GM12878 (cell line): ENCODE measurements around the gene OR14J1. TPM values are rescaled to one million over a fixed set of nuclear protein-coding genes. Genes with fewer than 3 reads are reported as not detected.
"Not testable (repeated sequence)": the region's sequence is repeated elsewhere in the genome, so short reads cannot be mapped to it uniquely, and the experiment has no call there.

Experiments used
- ATAC-seq: fragments of 200-7000 bp; cut with Tn5 transposase; 3 replicates; pipeline ENCODE4 v1.9.1; 2020; ENCODE audit warnings: mild to moderate bottlenecking, moderate library complexity
- BruUV-seq: library from RNA; stranded (reverse); fragments of 400-500 nt; replicated peaks from 2 replicates; lab custom pipeline; 2021; lab: Mats Ljungman, UMichigan
- CTCF ChIA-PET: fragments of 300-600 bp; sonication (Branson Sonifier 250); formaldehyde crosslinking; extraction: SDS; loops from one replicate; lab custom pipeline; 2021; ENCODE audit warnings: inconsistent platforms; lab: Yijun Ruan, JAX
- POLR2A ChIA-PET: fragments of 350-600 bp; formaldehyde crosslinking; extraction: SDS; loops from one replicate; lab custom pipeline; 2021; ENCODE audit warnings: inconsistent platforms; lab: Charles Lee
- RAD21 ChIA-PET: fragments of 300-600 bp; sonication (Branson Sonifier 250); formaldehyde crosslinking; loops from one replicate; lab custom pipeline; 2023; ENCODE audit warnings: antibody characterized with exemption; ENCODE audit not compliant: unreplicated experiment; lab: Charles Lee
- SMC1A ChIA-PET: fragments of 300-600 bp; sonication (Branson Sonifier 250); formaldehyde crosslinking; loops from one replicate; lab custom pipeline; 2023; ENCODE audit not compliant: unreplicated experiment, uncharacterized antibody; lab: Charles Lee
- DNase-seq: peaks from one replicate; pipeline ENCODE4 v3.0.0-alpha.2; 2011; ENCODE audit warnings: low read depth, low spot score
- FAIRE-seq: peaks from 3 replicates; lab custom pipeline; 2011; peaks lifted over from hg19 to GRCh38; lab: Jason Lieb, UNC
- H2AFZ ChIP-seq: 2 replicates; pipeline ENCODE4 v1.6.0; 2011; ENCODE audit warnings: low read depth, low read length, control low read depth; ENCODE audit not compliant: control insufficient read depth
- H3K27ac ChIP-seq: 2 replicates; pipeline ENCODE4 v1.5.1; 2011; ENCODE audit warnings: control low read depth; ENCODE audit not compliant: control insufficient read depth, insufficient read depth
- H3K27me3 ChIP-seq, 2 experiments: replicated peaks in 1 of 2; 2 replicates each; pipeline versions ENCODE4 v1.6.0 to v1.6.1; 2011; ENCODE audit warnings: low read length in 1 of 2; ENCODE audit not compliant: control insufficient read depth in 2 of 2, insufficient read depth in 2 of 2
- H3K36me3 ChIP-seq, 2 experiments: 2 replicates each; pipeline ENCODE4 v1.5.1; 2011; ENCODE audit warnings: low read length in 1 of 2; ENCODE audit not compliant: control insufficient read depth in 2 of 2, insufficient read depth in 2 of 2
- H3K4me1 ChIP-seq: 2 replicates; pipeline ENCODE4 v1.6.1; 2011; ENCODE audit warnings: mild to moderate bottlenecking, low read length, moderate library complexity, mixed read lengths; ENCODE audit not compliant: control insufficient read depth, insufficient read depth
- H3K4me2 ChIP-seq: 2 replicates; pipeline ENCODE4 v1.6.0; 2011; ENCODE audit warnings: control low read depth; ENCODE audit not compliant: control insufficient read depth, insufficient read depth
- H3K4me3 ChIP-seq: fragments of 200-600 bp; sonication (generic); 2 replicates; pipeline ENCODE4 v1.5.1; 2016
- H3K79me2 ChIP-seq: 2 replicates; pipeline ENCODE4 v1.6.0; 2011; ENCODE audit warnings: low read length; ENCODE audit not compliant: control insufficient read depth, insufficient read depth
- H3K9ac ChIP-seq: 2 replicates; pipeline ENCODE4 v1.8.0; 2011; ENCODE audit warnings: low read length, control low read depth, mixed read lengths; ENCODE audit not compliant: control insufficient read depth, insufficient read depth
- H3K9me3 ChIP-seq: replicated peaks from 3 replicates; pipeline ENCODE4 v1.5.1; 2011; ENCODE audit warnings: mild to moderate bottlenecking, low read length; ENCODE audit not compliant: control insufficient read depth, insufficient read depth
- H4K20me1 ChIP-seq: 2 replicates; pipeline ENCODE4 v1.6.0; 2011; ENCODE audit not compliant: control insufficient read depth, insufficient read depth
- EZH2 ChIP-seq: IDR thresholded peaks from 2 replicates; pipeline ENCODE4 v1.6.1; 2012; ENCODE audit warnings: low read depth, mild to moderate bottlenecking, control low read depth, inconsistent platforms, low read length, borderline replicate concordance; ENCODE audit not compliant: control insufficient read depth
- GABPA ChIP-seq: IDR thresholded peaks from 2 replicates; pipeline ENCODE4 v1.6.1; 2014; ENCODE audit warnings: antibody characterized with exemption, low read depth, mild to moderate bottlenecking, inconsistent platforms
- JUND ChIP-seq: IDR thresholded peaks from 2 replicates; pipeline ENCODE4 v1.6.1; 2012; ENCODE audit warnings: low read depth, mild to moderate bottlenecking, low read length, improper control_type of control experiment, moderate library complexity
- KDM1A ChIP-seq: fragments of 200-600 bp; sonication (generic); IDR thresholded peaks from 2 replicates; pipeline ENCODE4 v1.6.1; 2016; ENCODE audit warnings: borderline replicate concordance
- NRF1 ChIP-seq: conservative IDR thresholded peaks from 2 replicates; pipeline ENCODE4 v1.6.1; 2011; ENCODE audit warnings: mild to moderate bottlenecking, low read depth, low read length, improper control_type of control experiment
- POLR2AphosphoS5 ChIP-seq: IDR thresholded peaks from 2 replicates; pipeline ENCODE4 v1.6.1; 2011; ENCODE audit warnings: mild to moderate bottlenecking, low read length, inconsistent platforms
- WGBS: methylation state at CpG from one replicate; pipeline ENCODE4 v1.1.6; 2016; ENCODE audit warnings: low lambda C conversion rate; ENCODE audit not compliant: insufficient replicate concordance, insufficient coverage; ENCODE audit errors: missing lambda C conversion rate; 5-methylcytosine and 5-hydroxymethylcytosine counted together
- in situ Hi-C: fragments of 300-500 bp; cut with MboI; formaldehyde crosslinking; loops from 9 replicates; pipeline ENCODE4 v1.14.3; 2018; ENCODE audit warnings: mixed read lengths
- intact Hi-C: fragments of 100-400 bp; cut with micrococcal nuclease; formaldehyde crosslinking; loops from one replicate; pipeline ENCODE4 v1.14.2; 2022; ENCODE audit not compliant: unreplicated experiment
- polyA plus RNA-seq, 11 experiments: library from polyadenylated mRNA; depleted of rRNA in 4 of 11; unstranded in 6 of 11; stranded (reverse) in 5 of 11; fragments of >200 nt; fragmentation: Nextera tagmentation in 4 of 11; fragmentation: Illumina TruSeq in 1 of 11; extraction: Ambion mirVana in 4 of 11; extraction: Trizol in 1 of 11; gene quantifications; 1 replicate in 1 of 11; 2 replicates in 10 of 11; pipeline versions ENCODE4 v1.2.1 to v1.2.3, GENCODE V29; 2011 to 2016; ENCODE audit warnings: inconsistent platforms in 2 of 11, missing spikeins in 2 of 11, low read depth in 1 of 11
- total RNA-seq, 4 experiments: library from RNA; depleted of rRNA in 3 of 4; stranded (reverse); fragments of >200 nt in 3 of 4; fragmentation: Illumina TruSeq in 1 of 4; extraction: Trizol in 1 of 4; gene quantifications; 2 replicates each; pipeline versions ENCODE4 v1.2.1 to v1.2.3, GENCODE V29; 2013 to 2021
- TF ChIP-seq, protein P1 (sequence below): fragments of 450-650 bp; IDR thresholded peaks from 2 replicates; pipeline ENCODE4 v1.6.1; 2017; ENCODE audit warnings: mild to moderate bottlenecking, moderate library complexity
- TF ChIP-seq, protein P2 (sequence below): fragments of 450-650 bp; IDR thresholded peaks from 2 replicates; pipeline ENCODE4 v1.6.1; 2017; ENCODE audit warnings: mild to moderate bottlenecking, low read depth, inconsistent platforms; ENCODE audit not compliant: poor library complexity, severe bottlenecking

Gene OR14J1
- total and polyA plus RNA-seq, 10 of the 15 experiments (the other 5 are each of a cell fraction or from before 2014, with no cell fraction given) = not detected

DNA sequence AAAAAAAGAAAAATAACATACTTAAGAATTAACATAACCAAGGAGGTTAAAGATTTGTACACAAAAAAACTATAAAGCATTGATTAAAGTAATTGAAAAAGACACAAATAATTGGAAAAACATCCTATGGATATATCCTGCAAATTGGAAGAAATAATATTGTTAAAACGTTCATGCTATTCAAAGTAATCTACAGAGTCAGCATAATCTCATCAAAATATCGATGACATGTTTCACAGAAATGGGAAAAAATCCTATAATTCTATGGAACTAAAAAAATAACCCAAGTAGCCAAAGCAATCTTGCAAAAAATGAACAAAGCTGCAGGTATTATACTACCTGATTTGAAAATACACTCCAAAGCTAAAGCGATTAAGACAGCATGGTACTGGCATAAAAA lies 43.9 kb downstream of the OR14J1 start (continued):
- TF ChIP-seq, protein P1, sequence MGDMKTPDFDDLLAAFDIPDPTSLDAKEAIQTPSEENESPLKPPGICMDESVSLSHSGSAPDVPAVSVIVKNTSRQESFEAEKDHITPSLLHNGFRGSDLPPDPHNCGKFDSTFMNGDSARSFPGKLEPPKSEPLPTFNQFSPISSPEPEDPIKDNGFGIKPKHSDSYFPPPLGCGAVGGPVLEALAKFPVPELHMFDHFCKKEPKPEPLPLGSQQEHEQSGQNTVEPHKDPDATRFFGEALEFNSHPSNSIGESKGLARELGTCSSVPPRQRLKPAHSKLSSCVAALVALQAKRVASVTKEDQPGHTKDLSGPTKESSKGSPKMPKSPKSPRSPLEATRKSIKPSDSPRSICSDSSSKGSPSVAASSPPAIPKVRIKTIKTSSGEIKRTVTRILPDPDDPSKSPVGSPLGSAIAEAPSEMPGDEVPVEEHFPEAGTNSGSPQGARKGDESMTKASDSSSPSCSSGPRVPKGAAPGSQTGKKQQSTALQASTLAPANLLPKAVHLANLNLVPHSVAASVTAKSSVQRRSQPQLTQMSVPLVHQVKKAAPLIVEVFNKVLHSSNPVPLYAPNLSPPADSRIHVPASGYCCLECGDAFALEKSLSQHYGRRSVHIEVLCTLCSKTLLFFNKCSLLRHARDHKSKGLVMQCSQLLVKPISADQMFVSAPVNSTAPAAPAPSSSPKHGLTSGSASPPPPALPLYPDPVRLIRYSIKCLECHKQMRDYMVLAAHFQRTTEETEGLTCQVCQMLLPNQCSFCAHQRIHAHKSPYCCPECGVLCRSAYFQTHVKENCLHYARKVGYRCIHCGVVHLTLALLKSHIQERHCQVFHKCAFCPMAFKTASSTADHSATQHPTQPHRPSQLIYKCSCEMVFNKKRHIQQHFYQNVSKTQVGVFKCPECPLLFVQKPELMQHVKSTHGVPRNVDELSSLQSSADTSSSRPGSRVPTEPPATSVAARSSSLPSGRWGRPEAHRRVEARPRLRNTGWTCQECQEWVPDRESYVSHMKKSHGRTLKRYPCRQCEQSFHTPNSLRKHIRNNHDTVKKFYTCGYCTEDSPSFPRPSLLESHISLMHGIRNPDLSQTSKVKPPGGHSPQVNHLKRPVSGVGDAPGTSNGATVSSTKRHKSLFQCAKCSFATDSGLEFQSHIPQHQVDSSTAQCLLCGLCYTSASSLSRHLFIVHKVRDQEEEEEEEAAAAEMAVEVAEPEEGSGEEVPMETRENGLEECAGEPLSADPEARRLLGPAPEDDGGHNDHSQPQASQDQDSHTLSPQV = no peak
- TF ChIP-seq JUND (no peak), POLR2AphosphoS5 (no peak), KDM1A (no peak), NRF1 (no peak), GABPA (no peak), EZH2 (no peak)
- TF ChIP-seq, protein P2, sequence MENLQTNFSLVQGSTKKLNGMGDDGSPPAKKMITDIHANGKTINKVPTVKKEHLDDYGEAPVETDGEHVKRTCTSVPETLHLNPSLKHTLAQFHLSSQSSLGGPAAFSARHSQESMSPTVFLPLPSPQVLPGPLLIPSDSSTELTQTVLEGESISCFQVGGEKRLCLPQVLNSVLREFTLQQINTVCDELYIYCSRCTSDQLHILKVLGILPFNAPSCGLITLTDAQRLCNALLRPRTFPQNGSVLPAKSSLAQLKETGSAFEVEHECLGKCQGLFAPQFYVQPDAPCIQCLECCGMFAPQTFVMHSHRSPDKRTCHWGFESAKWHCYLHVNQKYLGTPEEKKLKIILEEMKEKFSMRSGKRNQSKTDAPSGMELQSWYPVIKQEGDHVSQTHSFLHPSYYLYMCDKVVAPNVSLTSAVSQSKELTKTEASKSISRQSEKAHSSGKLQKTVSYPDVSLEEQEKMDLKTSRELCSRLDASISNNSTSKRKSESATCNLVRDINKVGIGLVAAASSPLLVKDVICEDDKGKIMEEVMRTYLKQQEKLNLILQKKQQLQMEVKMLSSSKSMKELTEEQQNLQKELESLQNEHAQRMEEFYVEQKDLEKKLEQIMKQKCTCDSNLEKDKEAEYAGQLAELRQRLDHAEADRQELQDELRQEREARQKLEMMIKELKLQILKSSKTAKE = no peak

DNA sequence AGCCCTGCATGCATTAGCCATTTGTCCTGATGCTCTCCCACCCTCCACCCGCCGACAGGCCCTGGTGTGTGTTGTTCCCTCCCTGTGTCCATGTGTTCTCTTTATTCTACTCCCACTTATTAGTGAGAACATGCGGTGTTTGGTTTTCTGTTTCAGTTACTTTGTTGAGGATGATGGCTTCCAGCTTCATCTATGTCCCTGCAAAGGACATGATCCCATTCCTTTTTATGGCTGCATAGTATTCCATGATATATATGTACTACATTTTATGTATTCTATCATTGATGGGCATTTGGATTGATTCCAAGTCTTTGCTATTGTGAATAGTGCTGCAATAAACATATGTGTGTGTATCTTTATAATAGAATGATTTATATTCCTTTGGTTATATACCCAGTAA lies 47.8 kb downstream of the OR14J1 start:
- H2AFZ ChIP-seq, CTCF ChIA-PET, in situ Hi-C loops, H3K4me3 ChIP-seq, H4K20me1 ChIP-seq, ATAC-seq, BruUV-seq, H3K27ac ChIP-seq, H3K9ac ChIP-seq, H3K27me3 ChIP-seq, FAIRE-seq, intact Hi-C loops, H3K9me3 ChIP-seq, RAD21 ChIA-PET, DNase-seq, POLR2A ChIA-PET, H3K36me3 ChIP-seq, H3K4me2 ChIP-seq, H3K4me1 ChIP-seq, H3K79me2 ChIP-seq: not testable (repeated sequence)
- 6% methylated on average over 3 of the region's 3 CpGs for WGBS
- SMC1A ChIA-PET = interaction anchor here (0.5 kb wide), 1 partner anchor 847 kb away, joined by 3 read pairs; no protein-coding TSS in a partner anchor
